ENCODE results near the gene CORO2A.

The CORO2A gene

GRCh38 chr9:98192503-98193335 lies at the start of gene CORO2A:
Gene CORO2A, minus strand, starts transcription at chr9:98192637. Its CDS starts 34,977 bp downstream, at chr9:98157660.
- Histone ChIP-seq H3K27me3 (ENCODE audit: insufficient read depth, low read length) (peaks cover 13% of the 10 kb centered on the region; the same call in 1 of the 2 replicates), H3K36me3 (ENCODE audit: insufficient read depth, low read depth, low read length) (no peaks in the 10 kb centered on the region), H3K4me1 (ENCODE audit: insufficient read depth, low read length) (peaks cover 10% of the 10 kb centered on the region), H3K9me3 (ENCODE audit: insufficient read depth, low read depth, low read length) (no peaks in the 10 kb centered on the region), H3K27ac (ENCODE audit: low read length) (no peak within 1 kb of the TSS), H3K9ac (ENCODE audit: low read depth, low read length) (peak within 1 kb of the TSS; percentile 65; the same call in 1 of the 2 replicates), H3K4me3 (ENCODE audit: low read length) (peak within 1 kb of the TSS; percentile 77)

- H3K36me3 ChIP-seq (ENCODE audit: insufficient read depth, low read depth, low read length) = no peaks in the 10 kb centered on the region
- H3K27me3 ChIP-seq (ENCODE audit: insufficient read depth, low read length) = no peaks in the 10 kb centered on the region
- no peak overlapping the region for H3K27ac ChIP-seq (ENCODE audit: low read length)
- H3K9ac ChIP-seq (ENCODE audit: low read depth, low read length) = no peak overlapping the region
- no peaks in the 10 kb centered on the region for H3K9me3 ChIP-seq (ENCODE audit: insufficient read depth, low read depth, low read length)
- no peak overlapping the region for H3K4me3 ChIP-seq (ENCODE audit: low read length)
- H3K4me1 ChIP-seq (ENCODE audit: insufficient read depth, low read length) = peaks cover 6% of the 10 kb centered on the region
These were observed 49.2 kb upstream of the CORO2A start for GRCh38 chr9:98241357-98242300.

GRCh38 chr9:98240475-98240874 lies 48.0 kb upstream of the CORO2A start:
- no peak overlapping the region for H3K27ac ChIP-seq (ENCODE audit: low read length)
- H3K4me3 ChIP-seq (ENCODE audit: low read length) = no peak overlapping the region
- no peaks in the 10 kb centered on the region for H3K36me3 ChIP-seq (ENCODE audit: insufficient read depth, low read depth, low read length)
- H3K27me3 ChIP-seq (ENCODE audit: insufficient read depth, low read length) = no peaks in the 10 kb centered on the region
- H3K4me1 ChIP-seq (ENCODE audit: insufficient read depth, low read length) = peaks cover 6% of the 10 kb centered on the region
- no peaks in the 10 kb centered on the region for H3K9me3 ChIP-seq (ENCODE audit: insufficient read depth, low read depth, low read length)
- no peak overlapping the region for H3K9ac ChIP-seq (ENCODE audit: low read depth, low read length)

GRCh38 chr9:98236901-98237487 lies 44.6 kb upstream of the CORO2A start:
- H3K9me3 ChIP-seq (ENCODE audit: insufficient read depth, low read depth, low read length) = no peaks in the 10 kb centered on the region
- H3K4me3 ChIP-seq (ENCODE audit: low read length) = no peak overlapping the region
- H3K36me3 ChIP-seq (ENCODE audit: insufficient read depth, low read depth, low read length) = peaks cover 9% of the 10 kb centered on the region; the same call in 1 of the 2 replicates
- H3K27me3 ChIP-seq (ENCODE audit: insufficient read depth, low read length) = no peaks in the 10 kb centered on the region
- no peak overlapping the region for H3K9ac ChIP-seq (ENCODE audit: low read depth, low read length)
- no peaks in the 10 kb centered on the region for H3K4me1 ChIP-seq (ENCODE audit: insufficient read depth, low read length)
- no peak overlapping the region for H3K27ac ChIP-seq (ENCODE audit: low read length)

- H3K27ac ChIP-seq (ENCODE audit: low read length) = no peak overlapping the region
- no peak overlapping the region for H3K4me3 ChIP-seq (ENCODE audit: low read length)
- no peaks in the 10 kb centered on the region for H3K9me3 ChIP-seq (ENCODE audit: insufficient read depth, low read depth, low read length)
- peaks cover 12% of the 10 kb centered on the region; the same call in 1 of the 2 replicates for H3K36me3 ChIP-seq (ENCODE audit: insufficient read depth, low read depth, low read length)
- no peaks in the 10 kb centered on the region for H3K27me3 ChIP-seq (ENCODE audit: insufficient read depth, low read length)
- H3K9ac ChIP-seq (ENCODE audit: low read depth, low read length) = no peak overlapping the region
- no peaks in the 10 kb centered on the region for H3K4me1 ChIP-seq (ENCODE audit: insufficient read depth, low read length)
These were observed 42.7 kb upstream of the CORO2A start for GRCh38 chr9:98235126-98235525.

GRCh38 chr9:98234245-98234825 lies 41.9 kb upstream of the CORO2A start:
- no peaks in the 10 kb centered on the region for H3K27me3 ChIP-seq (ENCODE audit: insufficient read depth, low read length)
- no peaks in the 10 kb centered on the region for H3K9me3 ChIP-seq (ENCODE audit: insufficient read depth, low read depth, low read length)
- H3K9ac ChIP-seq (ENCODE audit: low read depth, low read length) = no peak overlapping the region
- H3K4me1 ChIP-seq (ENCODE audit: insufficient read depth, low read length) = no peaks in the 10 kb centered on the region
- H3K27ac ChIP-seq (ENCODE audit: low read length) = no peak overlapping the region
- H3K4me3 ChIP-seq (ENCODE audit: low read length) = no peak overlapping the region
- H3K36me3 ChIP-seq (ENCODE audit: insufficient read depth, low read depth, low read length) = peaks cover 12% of the 10 kb centered on the region; the same call in 1 of the 2 replicates

GRCh38 chr9:98232926-98233325 lies 40.5 kb upstream of the CORO2A start:
- no peaks in the 10 kb centered on the region for H3K27me3 ChIP-seq (ENCODE audit: insufficient read depth, low read length)
- H3K36me3 ChIP-seq (ENCODE audit: insufficient read depth, low read depth, low read length) = peaks cover 21% of the 10 kb centered on the region
- no peaks in the 10 kb centered on the region for H3K9me3 ChIP-seq (ENCODE audit: insufficient read depth, low read depth, low read length)
- H3K4me3 ChIP-seq (ENCODE audit: low read length) = no peak overlapping the region
- no peak overlapping the region for H3K9ac ChIP-seq (ENCODE audit: low read depth, low read length)
- no peak overlapping the region for H3K27ac ChIP-seq (ENCODE audit: low read length)
- no peaks in the 10 kb centered on the region for H3K4me1 ChIP-seq (ENCODE audit: insufficient read depth, low read length)

- no peak overlapping the region for H3K9ac ChIP-seq (ENCODE audit: low read depth, low read length)
- no peak overlapping the region for H3K4me3 ChIP-seq (ENCODE audit: low read length)
- no peak overlapping the region for H3K27ac ChIP-seq (ENCODE audit: low read length)
- H3K4me1 ChIP-seq (ENCODE audit: insufficient read depth, low read length) = no peaks in the 10 kb centered on the region
- no peaks in the 10 kb centered on the region for H3K9me3 ChIP-seq (ENCODE audit: insufficient read depth, low read depth, low read length)
- H3K27me3 ChIP-seq (ENCODE audit: insufficient read depth, low read length) = no peaks in the 10 kb centered on the region
- peaks cover 21% of the 10 kb centered on the region for H3K36me3 ChIP-seq (ENCODE audit: insufficient read depth, low read depth, low read length)
These were observed 39.5 kb upstream of the CORO2A start for GRCh38 chr9:98231770-98232478.

GRCh38 chr9:98230789-98231188 lies 38.4 kb upstream of the CORO2A start:
- no peak overlapping the region for H3K9ac ChIP-seq (ENCODE audit: low read depth, low read length)
- no peaks in the 10 kb centered on the region for H3K9me3 ChIP-seq (ENCODE audit: insufficient read depth, low read depth, low read length)
- H3K4me1 ChIP-seq (ENCODE audit: insufficient read depth, low read length) = no peaks in the 10 kb centered on the region
- H3K27me3 ChIP-seq (ENCODE audit: insufficient read depth, low read length) = no peaks in the 10 kb centered on the region
- no peak overlapping the region for H3K4me3 ChIP-seq (ENCODE audit: low read length)
- H3K27ac ChIP-seq (ENCODE audit: low read length) = no peak overlapping the region
- peaks cover 27% of the 10 kb centered on the region for H3K36me3 ChIP-seq (ENCODE audit: insufficient read depth, low read depth, low read length)

- no peak overlapping the region for H3K4me3 ChIP-seq (ENCODE audit: low read length)
- no peak overlapping the region for H3K27ac ChIP-seq (ENCODE audit: low read length)
- no peaks in the 10 kb centered on the region for H3K9me3 ChIP-seq (ENCODE audit: insufficient read depth, low read depth, low read length)
- H3K27me3 ChIP-seq (ENCODE audit: insufficient read depth, low read length) = no peaks in the 10 kb centered on the region
- H3K9ac ChIP-seq (ENCODE audit: low read depth, low read length) = no peak overlapping the region
- H3K4me1 ChIP-seq (ENCODE audit: insufficient read depth, low read length) = no peaks in the 10 kb centered on the region
- H3K36me3 ChIP-seq (ENCODE audit: insufficient read depth, low read depth, low read length) = peaks cover 27% of the 10 kb centered on the region
These were observed 37.9 kb upstream of the CORO2A start for GRCh38 chr9:98230304-98230703.

GRCh38 chr9:98229620-98230019 lies 37.2 kb upstream of the CORO2A start:
- no peaks in the 10 kb centered on the region for H3K27me3 ChIP-seq (ENCODE audit: insufficient read depth, low read length)
- no peaks in the 10 kb centered on the region for H3K4me1 ChIP-seq (ENCODE audit: insufficient read depth, low read length)
- peaks cover 27% of the 10 kb centered on the region for H3K36me3 ChIP-seq (ENCODE audit: insufficient read depth, low read depth, low read length)
- no peak overlapping the region for H3K9ac ChIP-seq (ENCODE audit: low read depth, low read length)
- no peak overlapping the region for H3K27ac ChIP-seq (ENCODE audit: low read length)
- H3K4me3 ChIP-seq (ENCODE audit: low read length) = no peak overlapping the region
- H3K9me3 ChIP-seq (ENCODE audit: insufficient read depth, low read depth, low read length) = no peaks in the 10 kb centered on the region

Data from iPS-20b (cell line).